Measurements from ENCODE around the gene OR5H14.

OR5H14 gene

GRCh38 chr3:98199020-98199419 lies 51.7 kb downstream of the OR5H14 start:
- DNase-seq (ENCODE audit: low spot score): no peak
